OCI-LY3 (cell line): ENCODE measurements around the gene BBS7.

ENCODE experiments used
- H2AFZ ChIP-seq: fragments of 200-600, 300-600 bp; shearing (Covaris generic); 2 replicates; pipeline ENCODE4 v1.6.0; 2014; ENCODE audit warnings: antibody characterized with exemption, low read depth, low read length
- H3K27ac ChIP-seq: fragments of 200-600, 300-600 bp; sonication (generic); 2 replicates; pipeline ENCODE4 v1.5.1; 2014; ENCODE audit warnings: mild to moderate bottlenecking, low read length, moderate library complexity, mixed read lengths
- H3K27me3 ChIP-seq: fragments of 200-600, 300-600 bp; sonication (generic); 2 replicates; pipeline ENCODE4 v1.6.1; 2014; ENCODE audit warnings: low read depth, low read length, mixed read lengths
- H3K36me3 ChIP-seq: fragments of 200-600, 300-600 bp; sonication (generic); replicated peaks from 2 replicates; pipeline ENCODE3; 2014; ENCODE audit warnings: low read depth, low read length, mixed read lengths
- H3K4me1 ChIP-seq: fragments of 300-600, 200-600 bp; sonication (generic); 2 replicates; pipeline ENCODE4 v1.6.1; 2014; ENCODE audit warnings: low read length, mixed read lengths
- H3K4me2 ChIP-seq: fragments of 200-600, 300-600 bp; sonication (generic); 2 replicates; pipeline ENCODE4 v1.6.1; 2014; ENCODE audit warnings: low read length, mixed read lengths
- H3K4me3 ChIP-seq: fragments of 300-600, 200-600 bp; sonication (generic); 2 replicates; pipeline ENCODE4 v1.5.1; 2014; ENCODE audit warnings: antibody characterized with exemption, mild to moderate bottlenecking, low read length, moderate library complexity
- H3K79me2 ChIP-seq: fragments of 300-600, 200-600 bp; shearing (Covaris generic); 2 replicates; pipeline ENCODE4 v1.6.1; 2014; ENCODE audit warnings: mild to moderate bottlenecking, low read length, mixed read lengths
- H3K9ac ChIP-seq: fragments of 300-600, 200-600 bp; shearing (Covaris generic); 2 replicates; pipeline ENCODE4 v1.6.0; 2014; ENCODE audit warnings: mild to moderate bottlenecking, low read length, moderate library complexity
- H3K9me3 ChIP-seq: fragments of 200-600, 300-600 bp; shearing (Covaris generic); 2 replicates; pipeline ENCODE4 v1.6.1; 2014; ENCODE audit warnings: low read length, mixed read lengths; ENCODE audit not compliant: insufficient read depth
- H4K20me1 ChIP-seq: fragments of 200-600, 300-600 bp; sonication (generic); 2 replicates; pipeline ENCODE4 v1.6.1; 2016; ENCODE audit warnings: low read length, mixed read lengths; ENCODE audit not compliant: insufficient read depth
- EZH2phosphoT487 ChIP-seq: fragments of 200-600 bp; shearing (Covaris generic); IDR thresholded peaks from 2 replicates; pipeline ENCODE4 v1.6.1; 2018; ENCODE audit warnings: antibody characterized with exemption, mixed run types, low read depth
- TF ChIP-seq, protein P1 (sequence below): fragments of 200-600, 300-600 bp; sonication (generic); IDR thresholded peaks from 2 replicates; pipeline ENCODE4 v1.5.1; 2014; ENCODE audit warnings: antibody characterized with exemption, low read length, low read depth

The BBS7 gene

DNA sequence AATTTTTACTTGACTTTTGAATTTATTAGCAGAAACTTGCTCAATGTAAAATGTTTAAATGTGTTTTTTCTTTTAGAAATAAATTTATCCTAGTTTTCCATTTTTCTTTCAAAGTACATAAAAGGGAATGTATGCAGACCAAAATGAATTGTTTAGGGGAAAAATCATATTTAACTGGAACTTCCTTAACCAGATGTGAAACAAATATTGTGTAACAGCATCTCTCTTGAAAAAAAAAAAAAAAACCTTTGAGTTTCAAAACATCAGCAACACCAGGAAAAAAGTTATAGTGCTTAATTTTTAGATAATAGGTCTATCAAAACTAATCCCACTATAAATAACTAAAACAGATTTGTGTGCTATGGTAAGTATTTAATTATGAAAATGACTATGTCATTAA lies 32.1 kb downstream of the BBS7 start:
- H3K79me2 ChIP-seq: no peaks in the 10 kb centered on the region
- H3K4me1 ChIP-seq: no peaks in the 10 kb centered on the region
- no peak overlapping the region for H3K27ac ChIP-seq
- TF ChIP-seq EZH2phosphoT487: no peak
- TF ChIP-seq, protein P1, sequence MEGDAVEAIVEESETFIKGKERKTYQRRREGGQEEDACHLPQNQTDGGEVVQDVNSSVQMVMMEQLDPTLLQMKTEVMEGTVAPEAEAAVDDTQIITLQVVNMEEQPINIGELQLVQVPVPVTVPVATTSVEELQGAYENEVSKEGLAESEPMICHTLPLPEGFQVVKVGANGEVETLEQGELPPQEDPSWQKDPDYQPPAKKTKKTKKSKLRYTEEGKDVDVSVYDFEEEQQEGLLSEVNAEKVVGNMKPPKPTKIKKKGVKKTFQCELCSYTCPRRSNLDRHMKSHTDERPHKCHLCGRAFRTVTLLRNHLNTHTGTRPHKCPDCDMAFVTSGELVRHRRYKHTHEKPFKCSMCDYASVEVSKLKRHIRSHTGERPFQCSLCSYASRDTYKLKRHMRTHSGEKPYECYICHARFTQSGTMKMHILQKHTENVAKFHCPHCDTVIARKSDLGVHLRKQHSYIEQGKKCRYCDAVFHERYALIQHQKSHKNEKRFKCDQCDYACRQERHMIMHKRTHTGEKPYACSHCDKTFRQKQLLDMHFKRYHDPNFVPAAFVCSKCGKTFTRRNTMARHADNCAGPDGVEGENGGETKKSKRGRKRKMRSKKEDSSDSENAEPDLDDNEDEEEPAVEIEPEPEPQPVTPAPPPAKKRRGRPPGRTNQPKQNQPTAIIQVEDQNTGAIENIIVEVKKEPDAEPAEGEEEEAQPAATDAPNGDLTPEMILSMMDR: no peak
- H3K27me3 ChIP-seq: no peaks in the 10 kb centered on the region
- H2AFZ ChIP-seq: no peak overlapping the region
- no peak overlapping the region for H3K9ac ChIP-seq
- no peak overlapping the region for H3K4me2 ChIP-seq
- H3K9me3 ChIP-seq: no peaks in the 10 kb centered on the region
- H3K36me3 ChIP-seq: peaks cover 8% of the 10 kb centered on the region
- no peaks in the 10 kb centered on the region for H4K20me1 ChIP-seq
- no peak overlapping the region for H3K4me3 ChIP-seq

DNA sequence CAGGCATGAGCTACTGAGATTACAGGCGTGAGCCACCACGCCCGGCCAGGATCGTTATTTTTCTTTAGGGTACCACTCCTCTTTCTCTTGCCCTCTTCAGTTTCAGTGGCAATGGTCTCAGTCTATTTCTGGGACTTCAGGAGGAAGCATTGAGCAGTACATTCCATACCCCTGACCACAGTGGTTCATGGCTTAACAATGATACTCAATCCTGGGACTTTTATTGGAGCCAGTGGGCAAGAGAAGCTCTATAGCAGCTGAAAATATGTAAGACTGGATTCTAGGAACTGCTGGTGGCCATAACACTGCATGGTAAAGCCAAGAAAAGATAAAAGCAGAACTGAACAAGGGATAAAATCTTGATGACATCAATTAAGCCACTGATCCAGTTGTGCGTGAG lies 40.8 kb downstream of the BBS7 start:
- no peak overlapping the region for H3K27ac ChIP-seq
- no peaks in the 10 kb centered on the region for H3K4me1 ChIP-seq
- H3K9me3 ChIP-seq: no peaks in the 10 kb centered on the region
- H3K27me3 ChIP-seq: no peaks in the 10 kb centered on the region
- H3K9ac ChIP-seq: no peak overlapping the region
- H4K20me1 ChIP-seq: no peaks in the 10 kb centered on the region
- no peak overlapping the region for H2AFZ ChIP-seq
- peaks cover 4% of the 10 kb centered on the region for H3K36me3 ChIP-seq
- H3K79me2 ChIP-seq: no peaks in the 10 kb centered on the region
- TF ChIP-seq EZH2phosphoT487: no peak
- TF ChIP-seq, protein P1: no peak
- H3K4me2 ChIP-seq: no peak overlapping the region
- no peak overlapping the region for H3K4me3 ChIP-seq

DNA sequence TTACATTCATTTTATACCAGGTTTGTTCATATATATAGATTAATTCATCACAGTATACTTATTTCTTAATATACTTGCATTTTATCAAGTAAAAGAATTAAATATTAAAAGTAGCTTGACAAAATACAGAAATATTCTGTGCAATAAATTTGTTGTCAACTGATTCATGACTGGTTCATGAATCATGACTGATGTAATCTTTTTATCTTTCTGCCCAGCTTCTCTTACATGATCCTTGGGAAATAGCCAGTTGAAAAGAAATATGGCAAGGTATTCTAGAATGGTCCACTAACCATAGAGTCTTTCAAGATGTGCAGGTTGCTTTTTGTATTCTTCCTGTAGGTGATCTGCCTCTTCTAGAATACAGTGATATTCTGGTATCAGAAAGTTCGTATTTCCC lies 42.4 kb downstream of the BBS7 start:
- Histone ChIP-seq H3K9ac (no peak overlapping the region), H3K4me1 (no peaks in the 10 kb centered on the region), H2AFZ (no peak overlapping the region), H3K36me3 (no peaks in the 10 kb centered on the region), H3K4me3 (no peak overlapping the region), H4K20me1 (no peaks in the 10 kb centered on the region), H3K4me2 (no peak overlapping the region), H3K79me2 (peaks cover 9% of the 10 kb centered on the region), H3K27me3 (no peaks in the 10 kb centered on the region), H3K27ac (no peak overlapping the region), H3K9me3 (no peaks in the 10 kb centered on the region)
- TF ChIP-seq EZH2phosphoT487: no peak
- TF ChIP-seq, protein P1: no peak

DNA sequence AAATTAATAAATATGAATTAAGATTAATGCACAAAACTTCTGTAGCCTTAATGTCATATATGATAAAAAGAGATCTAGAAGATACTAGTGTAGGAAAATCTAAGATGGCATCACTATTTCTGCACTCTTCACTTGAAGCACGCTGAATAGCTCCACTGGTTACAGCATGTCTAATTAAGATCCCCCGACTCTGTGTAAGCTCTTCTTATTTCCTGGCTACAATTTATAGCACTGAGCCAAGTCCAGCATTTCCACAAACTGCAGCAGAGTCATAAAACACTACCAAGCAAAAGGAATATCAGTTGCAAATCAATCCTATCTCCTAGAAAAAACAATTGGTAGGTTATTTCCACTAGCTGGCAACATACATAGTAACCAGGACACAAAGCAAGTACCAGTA lies 45.3 kb downstream of the BBS7 start:
- no peak overlapping the region for H3K27ac ChIP-seq
- H4K20me1 ChIP-seq: no peaks in the 10 kb centered on the region
- no peaks in the 10 kb centered on the region for H3K27me3 ChIP-seq
- H3K4me3 ChIP-seq: no peak overlapping the region
- peaks cover 34% of the 10 kb centered on the region for H3K79me2 ChIP-seq
- H3K4me2 ChIP-seq: no peak overlapping the region
- H2AFZ ChIP-seq: no peak overlapping the region
- peaks cover 11% of the 10 kb centered on the region for H3K4me1 ChIP-seq
- no peak for TF ChIP-seq EZH2phosphoT487
- TF ChIP-seq, protein P1: no peak
- H3K9ac ChIP-seq: no peak overlapping the region
- no peaks in the 10 kb centered on the region for H3K9me3 ChIP-seq
- peaks cover 25% of the 10 kb centered on the region for H3K36me3 ChIP-seq
